ENCODE data around the gene VAT1.
"Not testable (repeated sequence)": the region's sequence is repeated elsewhere in the genome, so short reads cannot be mapped to it uniquely, and the experiment has no call there.

Gene VAT1

GRCh38 chr17:43056051-43056450 is 33.9 kb upstream of the VAT1 start:
- no peak for DNase-seq
- Histone ChIP-seq H3K27me3 (replicated peaks in 2 of 5; ENCODE audit: control insufficient read depth in 4 of 5, insufficient read depth in 5 of 5, low read length in 4 of 5) (no peaks in the 10 kb centered on the region), H3K4me1 (ENCODE audit: control extremely low read depth in 1 of 4, control insufficient read depth in 4 of 4, insufficient read depth in 4 of 4, low read length in 3 of 4) (no peaks in the 10 kb centered on the region), H3K36me3 (ENCODE audit: control insufficient read depth in 4 of 4, insufficient read depth in 4 of 4, low read length in 3 of 4) (peaks cover 2 to 59% (median 16%) of the 10 kb centered on the region in 4 experiments), H3K9me3 (ENCODE audit: control extremely low read depth in 1 of 5, control insufficient read depth in 4 of 5, insufficient read depth in 2 of 5, low read depth in 1 of 5, low read length in 4 of 5) (no peaks in the 10 kb centered on the region), H3K27ac (ENCODE audit: insufficient read depth in 1 of 2, low read depth in 1 of 2, low read length in 2 of 2, poor library complexity in 1 of 2, severe bottlenecking in 2 of 2) (no peak overlapping the region), H3K4me3 (ENCODE audit: control insufficient read depth in 1 of 7, extremely low read depth in 1 of 7, insufficient read depth in 4 of 7, low read depth in 2 of 7, low read length in 6 of 7) (no peak overlapping the region)
- ChIA-PET POLR2A (interaction anchor here (0.5 to 0.6 kb wide), 5 partner anchors 19 to 366 kb away, joined by 3 to 4 read pairs (median 3); no protein-coding TSS in a partner anchor), CTCF (interaction anchor here (1.0 to 1.4 kb wide), 2 partner anchors 32 to 64 kb away, joined by 3 read pairs; no protein-coding TSS in a partner anchor)
- WGBS (ENCODE audit: insufficient coverage): 97% methylated on average over 6 of the region's 7 CpGs

- 100% methylated on average over 2 of the region's 7 CpGs for WGBS (ENCODE audit: insufficient coverage)
- H3K27me3 ChIP-seq (replicated peaks in 2 of 5; ENCODE audit: control insufficient read depth in 4 of 5, insufficient read depth in 5 of 5, low read length in 4 of 5); H3K4me1 ChIP-seq (ENCODE audit: control extremely low read depth in 1 of 4, control insufficient read depth in 4 of 4, insufficient read depth in 4 of 4, low read length in 3 of 4); DNase-seq; CTCF ChIA-PET; H3K27ac ChIP-seq (ENCODE audit: insufficient read depth in 1 of 2, low read depth in 1 of 2, low read length in 2 of 2, poor library complexity in 1 of 2, severe bottlenecking in 2 of 2); H3K4me3 ChIP-seq (ENCODE audit: control insufficient read depth in 1 of 7, extremely low read depth in 1 of 7, insufficient read depth in 4 of 7, low read depth in 2 of 7, low read length in 6 of 7); H3K9me3 ChIP-seq (ENCODE audit: control extremely low read depth in 1 of 5, control insufficient read depth in 4 of 5, insufficient read depth in 2 of 5, low read depth in 1 of 5, low read length in 4 of 5); POLR2A ChIA-PET: not testable (repeated sequence)
- H3K36me3 ChIP-seq (ENCODE audit: control insufficient read depth in 4 of 4, insufficient read depth in 4 of 4, low read length in 3 of 4): peaks cover 4 to 57% (median 29%) of the 10 kb centered on the region in 4 experiments
Observed at GRCh38 chr17:43053008-43053407, 30.8 kb upstream of the VAT1 start.

- POLR2A ChIA-PET: no interaction called here
Observed at GRCh38 chr17:43051969-43052368, 29.8 kb upstream of the VAT1 start.

GRCh38 chr17:43044024-43044423 is 21.8 kb upstream of the VAT1 start:
- Histone ChIP-seq H3K36me3 (ENCODE audit: control insufficient read depth in 4 of 4, insufficient read depth in 4 of 4, low read length in 3 of 4) (peaks cover 11 to 41% (median 13%) of the 10 kb centered on the region in 4 experiments), H3K27ac (ENCODE audit: insufficient read depth in 1 of 2, low read depth in 1 of 2, low read length in 2 of 2, poor library complexity in 1 of 2, severe bottlenecking in 2 of 2) (no peak overlapping the region), H3K4me3 (ENCODE audit: control insufficient read depth in 1 of 7, extremely low read depth in 1 of 7, insufficient read depth in 4 of 7, low read depth in 2 of 7, low read length in 6 of 7) (no peak overlapping the region), H3K4me1 (ENCODE audit: control extremely low read depth in 1 of 4, control insufficient read depth in 4 of 4, insufficient read depth in 4 of 4, low read length in 3 of 4) (no peaks in the 10 kb centered on the region), H3K27me3 (replicated peaks in 2 of 5; ENCODE audit: control insufficient read depth in 4 of 5, insufficient read depth in 5 of 5, low read length in 4 of 5) (no peaks in the 10 kb centered on the region), H3K9me3 (ENCODE audit: control extremely low read depth in 1 of 5, control insufficient read depth in 4 of 5, insufficient read depth in 2 of 5, low read depth in 1 of 5, low read length in 4 of 5) (no peaks in the 10 kb centered on the region)
- WGBS (ENCODE audit: insufficient coverage): 100% methylated on average over 1 of the region's 4 CpGs
- POLR2A ChIA-PET: no interaction called here
- CTCF ChIA-PET: no interaction called here
- DNase-seq: no peak

More at GRCh38 chr17:43051969-43052368, 29.8 kb upstream of the VAT1 start:
- Histone ChIP-seq H3K4me1 (ENCODE audit: control extremely low read depth in 1 of 4, control insufficient read depth in 4 of 4, insufficient read depth in 4 of 4, low read length in 3 of 4) (no peaks in the 10 kb centered on the region), H3K27me3 (replicated peaks in 2 of 5; ENCODE audit: control insufficient read depth in 4 of 5, insufficient read depth in 5 of 5, low read length in 4 of 5) (no peaks in the 10 kb centered on the region), H3K36me3 (ENCODE audit: control insufficient read depth in 4 of 4, insufficient read depth in 4 of 4, low read length in 3 of 4) (peaks cover 6 to 61% (median 34%) of the 10 kb centered on the region in 4 experiments), H3K27ac (ENCODE audit: insufficient read depth in 1 of 2, low read depth in 1 of 2, low read length in 2 of 2, poor library complexity in 1 of 2, severe bottlenecking in 2 of 2) (no peak overlapping the region), H3K9me3 (ENCODE audit: control extremely low read depth in 1 of 5, control insufficient read depth in 4 of 5, insufficient read depth in 2 of 5, low read depth in 1 of 5, low read length in 4 of 5) (no peaks in the 10 kb centered on the region), H3K4me3 (ENCODE audit: control insufficient read depth in 1 of 7, extremely low read depth in 1 of 7, insufficient read depth in 4 of 7, low read depth in 2 of 7, low read length in 6 of 7) (no peak overlapping the region)
- DNase-seq: no peak
- WGBS (ENCODE audit: insufficient coverage): no CpG with 5 or more reads among the region's 1 CpG
- CTCF ChIA-PET: no interaction called here

GRCh38 chr17:43043307-43043706 is 21.1 kb upstream of the VAT1 start:
- CTCF ChIA-PET: interaction anchor here (0.6 to 1.5 kb wide), 2 partner anchors 20 to 31 kb away, joined by 3 to 4 read pairs; no protein-coding TSS in a partner anchor
- no peak for DNase-seq
- Histone ChIP-seq H3K4me3 (ENCODE audit: control insufficient read depth in 1 of 7, extremely low read depth in 1 of 7, insufficient read depth in 4 of 7, low read depth in 2 of 7, low read length in 6 of 7) (no peak overlapping the region), H3K4me1 (ENCODE audit: control extremely low read depth in 1 of 4, control insufficient read depth in 4 of 4, insufficient read depth in 4 of 4, low read length in 3 of 4) (no peaks in the 10 kb centered on the region), H3K27me3 (replicated peaks in 2 of 5; ENCODE audit: control insufficient read depth in 4 of 5, insufficient read depth in 5 of 5, low read length in 4 of 5) (no peaks in the 10 kb centered on the region), H3K9me3 (ENCODE audit: control extremely low read depth in 1 of 5, control insufficient read depth in 4 of 5, insufficient read depth in 2 of 5, low read depth in 1 of 5, low read length in 4 of 5) (no peaks in the 10 kb centered on the region), H3K36me3 (ENCODE audit: control insufficient read depth in 4 of 4, insufficient read depth in 4 of 4, low read length in 3 of 4) (peaks cover 6 to 36% (median 11%) of the 10 kb centered on the region in 4 experiments), H3K27ac (ENCODE audit: insufficient read depth in 1 of 2, low read depth in 1 of 2, low read length in 2 of 2, poor library complexity in 1 of 2, severe bottlenecking in 2 of 2) (no peak overlapping the region)
- POLR2A ChIA-PET: interaction anchor here (0.5 to 1.2 kb wide), 2 partner anchors 45 to 415 kb away, joined by 3 read pairs; partner anchors contain the start of gene RPL27

- no peaks in the 10 kb centered on the region for H3K9me3 ChIP-seq (ENCODE audit: control extremely low read depth in 1 of 5, control insufficient read depth in 4 of 5, insufficient read depth in 2 of 5, low read depth in 1 of 5, low read length in 4 of 5)
- WGBS (ENCODE audit: insufficient coverage): 98% methylated on average over 5 of the region's 5 CpGs
- ChIA-PET POLR2A (interaction anchor here (1.2 kb wide), 1 partner anchor 44 kb away, joined by 3 read pairs; the partner anchor contains the start of gene RPL27), CTCF (interaction anchor here (0.9 to 2.1 kb wide), 4 partner anchors 11 to 442 kb away, joined by 3 to 4 read pairs (median 4); partner anchors contain the start of gene DHX8)
- DNase-seq: peak in 1 of 3 donors; percentile 31
- no peaks in the 10 kb centered on the region for H3K27me3 ChIP-seq (replicated peaks in 2 of 5; ENCODE audit: control insufficient read depth in 4 of 5, insufficient read depth in 5 of 5, low read length in 4 of 5)
- no peak overlapping the region for H3K27ac ChIP-seq (ENCODE audit: insufficient read depth in 1 of 2, low read depth in 1 of 2, low read length in 2 of 2, poor library complexity in 1 of 2, severe bottlenecking in 2 of 2)
- no peak overlapping the region for H3K4me3 ChIP-seq (ENCODE audit: control insufficient read depth in 1 of 7, extremely low read depth in 1 of 7, insufficient read depth in 4 of 7, low read depth in 2 of 7, low read length in 6 of 7)
- H3K4me1 ChIP-seq (ENCODE audit: control extremely low read depth in 1 of 4, control insufficient read depth in 4 of 4, insufficient read depth in 4 of 4, low read length in 3 of 4): no peaks in the 10 kb centered on the region
- H3K36me3 ChIP-seq (ENCODE audit: control insufficient read depth in 4 of 4, insufficient read depth in 4 of 4, low read length in 3 of 4): peaks cover 0 to 31% (median 8%) of the 10 kb centered on the region in 4 experiments
Observed at GRCh38 chr17:43042025-43042628, 19.9 kb upstream of the VAT1 start.

GRCh38 chr17:43040655-43041054 is 18.5 kb upstream of the VAT1 start:
- ChIA-PET POLR2A (no interaction called here), CTCF (interaction anchor here (2.1 kb wide), 1 partner anchor 9 kb away, joined by 4 read pairs; no protein-coding TSS in a partner anchor)

More at GRCh38 chr17:43040655-43041054, 18.5 kb upstream of the VAT1 start:
- Histone ChIP-seq H3K27ac (ENCODE audit: insufficient read depth in 1 of 2, low read depth in 1 of 2, low read length in 2 of 2, poor library complexity in 1 of 2, severe bottlenecking in 2 of 2) (no peak overlapping the region), H3K9me3 (ENCODE audit: control extremely low read depth in 1 of 5, control insufficient read depth in 4 of 5, insufficient read depth in 2 of 5, low read depth in 1 of 5, low read length in 4 of 5) (no peaks in the 10 kb centered on the region), H3K27me3 (replicated peaks in 2 of 5; ENCODE audit: control insufficient read depth in 4 of 5, insufficient read depth in 5 of 5, low read length in 4 of 5) (no peaks in the 10 kb centered on the region), H3K4me3 (ENCODE audit: control insufficient read depth in 1 of 7, extremely low read depth in 1 of 7, insufficient read depth in 4 of 7, low read depth in 2 of 7, low read length in 6 of 7) (no peak overlapping the region), H3K4me1 (ENCODE audit: control extremely low read depth in 1 of 4, control insufficient read depth in 4 of 4, insufficient read depth in 4 of 4, low read length in 3 of 4) (no peaks in the 10 kb centered on the region), H3K36me3 (ENCODE audit: control insufficient read depth in 4 of 4, insufficient read depth in 4 of 4, low read length in 3 of 4) (peaks cover 0 to 28% (median 5%) of the 10 kb centered on the region in 4 experiments)
- no peak for DNase-seq
- WGBS (ENCODE audit: insufficient coverage): no CpG with 5 or more reads among the region's 2 CpGs

Data from common myeloid progenitor, CD34-positive (primary cell).